ENCODE measurements around the gene KRTAP4-3.

GRCh38 chr17:41196068-41196467 is 28.0 kb upstream of the KRTAP4-3 start:
- no peak for TF ChIP-seq POLR2A (IDR thresholded peaks at IDR 0.05; ENCODE audit: low read length)
- no peak for TF ChIP-seq GATA1 (IDR thresholded peaks at IDR 0.05; ENCODE audit: low read depth, low read length)
